HG03432 (cell line): ENCODE results near the gene R3HDM1.
"Not testable (repeated sequence)": the region's sequence is repeated elsewhere in the genome, so short reads cannot be mapped to it uniquely, and the experiment has no call there.

ENCODE experiments used
- ATAC-seq: cut with Tn5 transposase; IDR thresholded peaks from one replicate; pipeline ENCODE4 v1.9.1; 2021; ENCODE audit warnings: mild to moderate bottlenecking, moderate library complexity; ENCODE audit not compliant: unreplicated experiment

Gene R3HDM1

GRCh38 chr2:135531231-135532197 is at the start of gene R3HDM1:
TSS of gene R3HDM1 (plus strand) at chr2:135531484. CDS start at chr2:135604846, 73,362 bp downstream.
- ATAC-seq = peak; percentile 81

DNA sequence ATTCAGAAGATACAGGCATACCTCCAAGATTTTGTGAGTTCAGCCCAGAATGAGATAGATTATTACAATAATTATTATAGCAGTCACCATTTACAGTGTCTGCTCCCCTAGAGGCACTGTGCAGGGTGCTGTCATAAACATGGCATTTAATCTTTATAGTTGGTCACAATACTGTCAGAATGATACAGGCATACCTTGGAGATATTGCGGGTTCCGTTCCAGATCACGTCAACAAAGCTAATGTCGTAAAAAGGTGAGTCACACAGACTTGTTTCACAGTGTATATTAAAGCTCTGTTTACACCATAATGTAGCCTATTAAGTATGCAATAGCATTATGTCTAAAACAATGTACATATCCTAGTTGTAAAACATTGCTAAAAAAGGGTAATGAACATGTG is 45.8 kb upstream of the R3HDM1 start:
- no peak for ATAC-seq

DNA sequence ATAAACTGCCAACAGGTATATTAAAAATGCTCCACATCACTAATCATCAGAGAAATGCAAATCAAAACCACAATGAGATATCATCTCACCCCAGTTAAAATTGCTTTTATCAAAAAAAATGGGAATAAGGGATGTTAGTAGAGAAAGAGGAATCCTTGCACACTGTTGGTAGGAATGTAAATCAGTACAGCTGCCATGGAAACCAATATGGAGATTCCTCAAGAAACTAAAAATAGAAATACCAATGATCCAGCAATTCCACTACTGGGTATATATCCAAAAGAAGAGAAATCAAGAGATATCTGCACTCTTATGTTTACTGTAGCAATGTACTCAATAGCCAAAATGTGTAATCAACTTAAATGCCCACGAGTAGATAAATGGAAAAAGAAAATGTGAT is 40.9 kb upstream of the R3HDM1 start:
- no peak for ATAC-seq

- ATAC-seq = no peak
These were observed 36.8 kb upstream of the R3HDM1 start for GRCh38 chr2:135494503-135494902.

GRCh38 chr2:135494917-135495316 is 36.4 kb upstream of the R3HDM1 start:
- ATAC-seq = no peak

DNA sequence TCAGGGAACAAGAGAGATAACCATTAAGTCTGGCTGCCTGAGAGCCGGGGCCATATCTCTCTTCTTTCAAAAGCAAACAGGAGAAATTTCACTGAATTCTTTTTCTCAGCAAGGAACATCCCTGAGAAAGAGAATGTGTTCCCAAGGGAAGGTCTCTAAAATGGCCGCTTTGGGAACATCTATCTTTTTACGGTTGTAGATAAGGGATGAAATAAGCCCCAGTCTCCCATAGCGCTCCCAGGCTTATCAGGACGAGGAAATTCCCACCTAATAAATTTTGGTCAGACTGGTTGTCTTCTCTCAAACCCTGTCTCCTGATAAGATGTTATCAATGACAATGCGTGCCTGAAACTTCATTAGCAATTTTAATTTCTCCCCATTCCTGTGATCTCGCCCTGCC is 32.7 kb upstream of the R3HDM1 start:
- not testable (repeated sequence) for ATAC-seq

- no peak for ATAC-seq
These were observed 26.5 kb upstream of the R3HDM1 start for GRCh38 chr2:135504811-135505210.

GRCh38 chr2:135510577-135510976 is 20.7 kb upstream of the R3HDM1 start:
- peak; percentile 60 for ATAC-seq

- no peak for ATAC-seq
These were observed 19.2 kb upstream of the R3HDM1 start for GRCh38 chr2:135512099-135512498.

DNA sequence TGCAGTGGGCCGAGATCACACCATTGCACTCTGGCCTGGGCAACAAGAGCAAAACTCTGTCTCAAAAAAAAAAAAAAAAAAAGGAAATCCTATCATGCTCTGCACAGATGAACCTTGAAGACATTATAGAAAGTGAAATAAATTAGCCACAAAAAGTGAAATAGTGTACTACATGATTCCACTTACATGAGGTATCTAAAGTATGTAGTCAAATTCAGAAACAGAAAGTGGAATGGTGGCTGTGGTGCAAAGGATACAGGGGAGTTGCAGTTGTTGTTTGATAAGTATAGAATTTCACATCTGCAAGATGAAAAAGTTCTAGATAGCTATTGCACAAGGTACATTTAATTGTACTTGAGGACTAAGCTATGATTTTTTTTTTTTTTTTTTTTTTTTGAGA is 5.5 kb upstream of the R3HDM1 start:
- no peak for ATAC-seq

- no peak for ATAC-seq
These were observed 3.3 kb upstream of the R3HDM1 start for GRCh38 chr2:135528006-135528405.

- ATAC-seq = peak; percentile 77
These were observed 712 bp upstream of the R3HDM1 start, which contains the start of gene ZRANB3 for GRCh38 chr2:135530313-135531230. TSS of gene ZRANB3 (minus strand) at chr2:135531218.

- ATAC-seq = no peak
These were observed 1.3 kb downstream of the R3HDM1 start for GRCh38 chr2:135532581-135532980.

DNA sequence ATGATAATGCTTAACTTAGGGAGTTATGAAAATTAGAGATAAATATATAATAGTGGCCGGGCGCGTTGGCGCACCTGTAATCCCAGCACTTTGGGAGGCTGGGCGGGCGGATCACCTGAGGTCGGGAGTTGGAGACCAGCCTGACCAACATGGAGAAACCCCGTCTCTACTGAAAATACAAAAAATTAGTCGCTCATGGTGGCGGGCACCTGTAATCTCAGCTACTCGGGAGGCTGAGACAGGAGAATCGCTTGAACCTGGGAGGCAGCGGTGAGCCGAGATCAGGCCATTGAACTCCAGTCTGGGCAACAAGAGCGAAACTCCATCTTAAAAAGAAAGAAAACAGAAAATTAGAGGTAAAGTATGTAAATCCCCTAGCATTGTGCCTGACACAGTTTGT is 2.3 kb downstream of the R3HDM1 start:
- ATAC-seq = not testable (repeated sequence)

DNA sequence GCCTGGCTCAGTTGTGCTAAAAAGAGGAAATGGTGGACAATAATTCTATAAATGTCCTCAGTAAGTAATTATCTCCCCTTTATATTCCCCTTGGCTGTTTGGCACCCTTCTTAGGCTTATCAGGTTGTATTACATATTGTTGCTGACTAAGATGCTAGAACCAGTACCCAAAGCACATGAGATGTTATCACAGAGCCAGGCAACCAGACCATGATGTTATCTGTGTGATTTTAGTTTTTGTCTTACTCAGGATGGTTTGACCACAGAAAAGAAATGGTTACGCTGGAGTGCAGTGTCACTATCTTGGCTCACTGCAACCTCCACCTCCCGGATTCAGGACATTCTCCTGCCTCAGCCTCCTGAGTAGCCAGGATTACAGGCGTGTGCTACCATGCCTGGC is 15.2 kb downstream of the R3HDM1 start:
- no peak for ATAC-seq

- no peak for ATAC-seq
These were observed 16.0 kb downstream of the R3HDM1 start for GRCh38 chr2:135547311-135547710.

DNA sequence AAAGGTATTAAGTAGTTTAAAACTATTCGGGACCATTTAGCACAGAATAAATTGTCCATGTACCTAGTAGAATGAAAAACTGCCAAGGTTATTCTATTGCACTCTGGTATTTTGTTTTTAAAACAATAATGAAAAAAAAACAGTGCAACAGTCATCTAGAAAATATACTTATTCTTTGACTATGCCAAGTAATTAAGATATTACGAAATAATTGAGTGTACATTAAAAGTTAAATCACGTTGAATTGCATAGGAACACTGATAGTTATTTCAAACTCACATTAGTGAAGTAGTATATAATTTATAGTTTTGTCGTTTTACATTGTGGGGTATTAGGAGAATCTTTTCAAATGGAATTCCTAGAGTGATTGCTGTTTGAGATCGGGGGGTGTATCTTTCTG is 20.1 kb downstream of the R3HDM1 start:
- ATAC-seq = no peak

DNA sequence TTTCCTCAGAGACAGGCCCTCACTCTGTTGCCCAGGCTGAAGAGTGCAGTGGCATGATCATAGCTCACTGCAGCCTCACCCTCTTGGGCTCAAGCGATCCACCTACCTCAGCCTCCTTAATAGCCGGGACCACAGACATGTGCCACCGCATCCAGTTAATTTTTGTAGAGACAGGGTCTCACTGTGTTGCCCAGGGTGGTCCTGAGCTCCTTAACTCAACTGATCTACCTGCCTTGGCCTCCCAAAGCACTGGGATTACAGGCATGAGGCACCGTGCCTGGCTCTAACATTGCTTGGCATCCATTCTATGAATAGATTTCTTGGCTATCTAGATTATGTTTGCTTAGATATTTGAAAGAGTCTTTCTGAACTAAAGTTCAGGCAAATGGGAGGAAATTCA is 21.6 kb downstream of the R3HDM1 start:
- ATAC-seq = no peak

- no peak for ATAC-seq
These were observed 24.0 kb downstream of the R3HDM1 start for GRCh38 chr2:135555311-135555710.

- ATAC-seq = no peak
These were observed 26.2 kb downstream of the R3HDM1 start for GRCh38 chr2:135557530-135557929.

DNA sequence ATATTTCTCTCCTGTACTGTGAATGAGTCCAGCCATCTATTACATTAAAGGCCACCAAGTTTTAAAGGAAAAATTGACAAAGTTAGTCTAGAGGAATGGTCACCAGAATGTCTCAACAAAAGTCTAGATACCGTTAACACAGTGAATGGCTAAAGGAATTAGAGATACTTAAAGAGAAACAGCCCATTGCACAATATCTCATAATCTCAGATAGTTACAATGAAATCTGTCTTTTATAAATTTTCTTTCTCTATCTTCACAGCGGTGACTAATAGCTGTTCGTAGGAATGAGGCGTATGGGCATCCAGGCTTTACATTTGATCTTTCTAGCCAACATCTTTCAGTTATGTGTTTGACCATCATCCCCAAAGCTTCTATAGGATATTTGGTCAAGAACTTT is 30.6 kb downstream of the R3HDM1 start:
- no peak for ATAC-seq
